Esophagus squamous epithelium (tissue), 5 donors: ENCODE data around the gene ADAMTS2. TPM values are rescaled to one million over a fixed set of nuclear protein-coding genes. Genes with fewer than 3 reads are reported as not detected.

Source experiments
- DNase-seq: peaks from one replicate; lab custom pipeline; 2025; lab: John Stamatoyannopoulos, UW
- H3K27ac ChIP-seq, 4 donors: fragments of 200-600 bp; sonication (generic); one replicate each; pipeline ENCODE4 v1.5.1; 2016 to 2019; ENCODE audit warnings: mild to moderate bottlenecking in 1 of 4
- H3K27me3 ChIP-seq, 4 donors: fragments of 200-600 bp; sonication (generic); 1 replicate in 3 of 4; 2 replicates in 1 of 4; pipeline versions ENCODE4 v1.5.1 to v1.6.0; 2017 to 2021; ENCODE audit warnings: antibody characterized with exemption in 1 of 4
- H3K36me3 ChIP-seq, 3 donors: fragments of 200-600 bp; sonication (generic); one replicate each; pipeline ENCODE4 v1.5.1; 2016 to 2019
- H3K4me1 ChIP-seq, 3 donors: fragments of 200-600 bp; sonication (generic); one replicate each; pipeline ENCODE4 v1.5.1; 2017 to 2019
- H3K4me3 ChIP-seq, 4 donors: fragments of 200-600 bp; sonication (generic); 1 replicate in 3 of 4; 2 replicates in 1 of 4; pipeline ENCODE4 v1.5.1; 2016 to 2019; ENCODE audit warnings: mild to moderate bottlenecking in 2 of 4, moderate library complexity in 1 of 4
- H3K9me3 ChIP-seq, 3 donors: fragments of 200-600 bp; sonication (generic); one replicate each; pipeline ENCODE4 v1.5.1; 2016 to 2019
- POLR2A ChIP-seq, 4 donors: fragments of 450-650 bp; IDR thresholded peaks; one replicate each; pipeline ENCODE4 v1.6.1; 2017; ENCODE audit warnings: antibody characterized with exemption in 4 of 4, mild to moderate bottlenecking in 4 of 4, moderate library complexity in 3 of 4
- WGBS, 2 donors: methylation state at CpG; one replicate each; pipeline ENCODE4 v1.1.5; 2018; 5-methylcytosine and 5-hydroxymethylcytosine counted together
- intact Hi-C: fragments of 100-400 bp; cut with DNase I; formaldehyde crosslinking; loops from one replicate; pipeline ENCODE4 v1.15.0; 2022
- total RNA-seq, 4 donors: library from RNA; depleted of rRNA; stranded (reverse); fragments of >200 nt; gene quantifications; one replicate each; pipeline ENCODE4 v1.1.0, GENCODE V29; 2016
- TF ChIP-seq, protein P1 (sequence below), 6 experiments: fragments of 450-650 bp in 4 of 6; fragments of 200-600 bp in 2 of 6; sonication (generic) in 2 of 6; IDR thresholded peaks; one replicate each; pipeline ENCODE4 v1.5.1; 2016 to 2019; ENCODE audit warnings: antibody characterized with exemption in 6 of 6, mild to moderate bottlenecking in 4 of 6, moderate library complexity in 4 of 6
- donor health status: DM: yes; HTN: yes; CAD: no.

Gene ADAMTS2
- total RNA-seq, 4 donors from 2014 or later: 1.3 to 10.3 (median 5.2) TPM

DNA sequence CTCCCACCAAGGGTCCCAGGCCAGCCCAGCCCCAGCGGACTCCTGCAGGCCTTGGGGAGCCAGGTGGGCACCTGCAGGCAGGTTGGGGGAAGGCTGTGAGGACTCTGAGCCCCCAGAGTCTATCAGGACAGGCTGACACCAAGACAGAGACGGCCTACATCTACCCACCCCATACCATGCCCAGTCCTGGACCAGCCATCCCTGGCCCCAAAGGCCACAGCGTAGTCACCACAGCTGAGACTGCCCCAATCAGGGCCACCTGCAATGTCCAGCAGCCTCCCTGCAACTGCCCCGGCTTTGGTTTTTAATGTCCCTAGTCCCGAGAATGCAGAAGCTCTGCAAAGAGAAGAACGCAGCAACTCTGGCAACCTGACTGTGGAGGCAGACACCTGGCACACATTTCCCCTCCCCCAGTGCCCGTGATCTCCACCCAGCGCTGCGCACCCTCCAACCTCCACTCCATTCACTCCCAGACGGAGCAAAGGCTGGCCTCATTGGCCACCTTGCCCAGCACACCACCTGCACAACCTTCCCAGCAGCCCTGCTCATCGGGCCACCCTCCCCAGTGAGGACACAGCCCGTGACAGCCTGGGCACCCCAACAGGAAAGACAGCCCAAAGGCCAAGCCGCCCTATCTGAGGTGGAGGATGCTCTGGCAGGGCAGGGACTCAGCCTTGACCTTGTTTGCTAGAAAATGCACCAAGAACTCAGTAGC lies 14.9 kb downstream of the ADAMTS2 start:
- no peak overlapping the region for H3K4me3 ChIP-seq
- no peaks in the 10 kb centered on the region for H3K36me3 ChIP-seq
- peaks cover 0 to 13% (median 0%) of the 10 kb centered on the region in 3 donors for H3K4me1 ChIP-seq
- H3K27me3 ChIP-seq: peaks cover 0 to 22% (median 0%) of the 10 kb centered on the region in 4 donors
- no peak for DNase-seq
- intact Hi-C loops: no loop called here
- no peaks in the 10 kb centered on the region for H3K9me3 ChIP-seq
- TF ChIP-seq, protein P1, sequence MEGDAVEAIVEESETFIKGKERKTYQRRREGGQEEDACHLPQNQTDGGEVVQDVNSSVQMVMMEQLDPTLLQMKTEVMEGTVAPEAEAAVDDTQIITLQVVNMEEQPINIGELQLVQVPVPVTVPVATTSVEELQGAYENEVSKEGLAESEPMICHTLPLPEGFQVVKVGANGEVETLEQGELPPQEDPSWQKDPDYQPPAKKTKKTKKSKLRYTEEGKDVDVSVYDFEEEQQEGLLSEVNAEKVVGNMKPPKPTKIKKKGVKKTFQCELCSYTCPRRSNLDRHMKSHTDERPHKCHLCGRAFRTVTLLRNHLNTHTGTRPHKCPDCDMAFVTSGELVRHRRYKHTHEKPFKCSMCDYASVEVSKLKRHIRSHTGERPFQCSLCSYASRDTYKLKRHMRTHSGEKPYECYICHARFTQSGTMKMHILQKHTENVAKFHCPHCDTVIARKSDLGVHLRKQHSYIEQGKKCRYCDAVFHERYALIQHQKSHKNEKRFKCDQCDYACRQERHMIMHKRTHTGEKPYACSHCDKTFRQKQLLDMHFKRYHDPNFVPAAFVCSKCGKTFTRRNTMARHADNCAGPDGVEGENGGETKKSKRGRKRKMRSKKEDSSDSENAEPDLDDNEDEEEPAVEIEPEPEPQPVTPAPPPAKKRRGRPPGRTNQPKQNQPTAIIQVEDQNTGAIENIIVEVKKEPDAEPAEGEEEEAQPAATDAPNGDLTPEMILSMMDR (IDR thresholded peaks at IDR 0.05): no peak
- no peak for TF ChIP-seq POLR2A (IDR thresholded peaks at IDR 0.05)
- 74 to 77% methylated on average over 2 to 7 of the region's 13 CpGs for WGBS, 2 donors
- H3K27ac ChIP-seq: no peak overlapping the region

DNA sequence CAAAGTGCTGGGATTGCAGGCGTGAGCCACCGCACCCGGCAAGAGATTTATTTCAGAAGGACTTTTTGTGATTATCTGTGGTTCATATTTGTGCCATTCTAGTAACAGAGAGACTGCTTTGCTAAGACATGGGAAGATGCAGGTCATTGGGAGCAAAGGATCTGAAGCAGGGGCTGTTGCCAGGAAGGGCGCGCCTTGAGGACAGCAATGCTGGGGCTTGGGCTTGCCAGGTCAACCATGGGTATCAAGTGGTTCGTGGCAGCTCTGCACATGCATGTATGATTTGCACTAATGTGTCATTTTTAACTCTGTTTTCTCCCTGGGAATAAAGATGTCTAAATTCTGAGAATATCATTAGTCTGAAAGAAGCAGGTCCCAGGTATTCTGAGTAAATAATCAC lies 17.0 kb downstream of the ADAMTS2 start:
- WGBS, 2 donors: 81 to 86% methylated on average over 4 to 5 of the region's 6 CpGs
- no peaks in the 10 kb centered on the region for H3K9me3 ChIP-seq
- no peak for DNase-seq
- no peak overlapping the region for H3K27ac ChIP-seq
- no peaks in the 10 kb centered on the region for H3K36me3 ChIP-seq
- peaks cover 0 to 13% (median 0%) of the 10 kb centered on the region in 3 donors for H3K4me1 ChIP-seq
- no peak overlapping the region for H3K4me3 ChIP-seq
- peaks cover 0 to 22% (median 0%) of the 10 kb centered on the region in 4 donors for H3K27me3 ChIP-seq
- TF ChIP-seq, protein P1 (IDR thresholded peaks at IDR 0.05): no peak
- no peak for TF ChIP-seq POLR2A (IDR thresholded peaks at IDR 0.05)
- intact Hi-C loops: no loop called here

DNA sequence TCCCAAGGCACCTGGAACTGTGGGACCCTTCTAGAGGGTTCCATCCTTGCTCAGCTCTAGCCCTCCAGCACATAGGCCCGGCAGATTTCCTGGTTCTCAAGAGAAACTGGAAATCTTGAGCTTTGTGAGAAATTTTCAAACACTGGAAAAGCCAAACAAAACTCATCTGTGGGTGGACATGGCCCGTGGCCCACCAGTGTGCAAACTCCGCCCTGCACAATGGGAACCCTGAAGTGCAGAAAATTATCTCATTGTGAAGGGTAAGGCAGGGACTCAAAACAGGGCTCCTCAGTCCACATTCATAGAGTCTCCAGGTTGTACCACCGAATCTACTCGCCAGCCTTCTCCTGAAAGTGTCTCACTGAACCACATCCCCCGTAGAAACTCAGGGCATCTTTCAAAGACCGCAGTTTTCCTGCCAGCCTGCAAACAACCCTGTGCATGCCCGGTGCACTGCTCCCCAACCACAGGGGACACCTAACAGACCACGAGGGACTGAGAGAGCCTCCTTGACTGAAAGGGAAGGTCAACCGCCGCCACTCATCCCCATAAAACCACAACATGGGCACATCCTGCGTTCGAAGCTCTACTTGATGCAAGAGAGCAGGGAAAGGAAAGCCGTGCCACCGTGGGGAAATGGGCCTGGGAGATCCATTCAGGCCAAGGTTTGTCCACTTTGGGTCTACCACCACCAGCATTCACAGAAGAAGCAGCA lies 18.1 kb downstream of the ADAMTS2 start:
- WGBS, 2 donors: 88 to 92% methylated on average over 11 to 13 of the region's 15 CpGs
- no peak for DNase-seq
- intact Hi-C loops: no loop called here
- Histone ChIP-seq H3K9me3 (no peaks in the 10 kb centered on the region), H3K27ac (peak overlapping the region in 3 of 4 donors; percentile 53 to 62 (median 62)), H3K4me3 (no peak overlapping the region), H3K27me3 (peaks cover 0 to 22% (median 0%) of the 10 kb centered on the region in 4 donors), H3K36me3 (no peaks in the 10 kb centered on the region), H3K4me1 (peaks cover 0 to 13% (median 0%) of the 10 kb centered on the region in 3 donors)
- TF ChIP-seq, protein P1 (IDR thresholded peaks at IDR 0.05): no peak
- TF ChIP-seq POLR2A (IDR thresholded peaks at IDR 0.05): no peak

DNA sequence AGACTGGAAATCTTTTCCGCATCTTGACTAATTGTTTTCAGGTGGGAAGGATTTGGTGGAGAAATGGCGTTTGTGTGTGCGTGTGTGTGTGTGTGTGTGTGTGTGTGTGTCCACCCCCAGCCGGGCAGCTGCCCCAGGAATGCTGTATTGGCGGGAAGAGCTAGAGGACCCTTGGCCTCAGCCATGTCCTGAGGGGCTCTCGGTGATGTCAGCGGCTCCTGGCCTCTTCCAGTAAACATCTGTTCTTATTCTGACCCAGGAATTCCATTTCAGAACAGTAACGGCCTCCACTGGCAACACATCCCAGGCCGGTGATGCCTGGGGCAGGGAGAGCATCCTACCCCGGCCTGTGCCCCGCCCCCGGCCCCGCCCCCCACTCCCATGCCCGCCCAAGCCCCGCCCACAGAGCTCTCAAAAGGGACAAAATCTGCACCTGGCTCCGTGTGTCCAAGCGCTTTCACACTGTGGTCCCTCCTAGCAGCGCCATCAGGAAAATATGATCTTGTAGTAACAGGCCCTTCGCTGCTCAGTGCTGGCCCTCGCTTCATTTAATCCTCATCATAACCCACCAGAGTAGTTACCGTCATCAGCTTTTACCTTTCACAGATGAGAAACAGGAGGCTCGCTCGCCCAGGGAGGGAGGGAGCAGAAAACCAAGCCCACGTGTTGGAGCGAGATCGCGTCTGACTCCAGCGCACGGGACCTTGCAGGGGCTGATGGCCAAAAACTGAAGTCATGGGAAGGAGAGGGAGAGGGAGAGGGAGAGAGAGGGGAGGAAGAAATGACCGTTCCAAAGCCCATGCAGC lies 18.9 kb downstream of the ADAMTS2 start:
- peak overlapping the region in 3 of 4 donors; percentile 62 to 71 (median 62) for H3K27ac ChIP-seq
- no peaks in the 10 kb centered on the region for H3K36me3 ChIP-seq
- DNase-seq: no peak
- no peak overlapping the region for H3K4me3 ChIP-seq
- peaks cover 0 to 22% (median 0%) of the 10 kb centered on the region in 4 donors for H3K27me3 ChIP-seq
- intact Hi-C loops: no loop called here
- peaks cover 0 to 13% (median 0%) of the 10 kb centered on the region in 3 donors for H3K4me1 ChIP-seq
- WGBS, 2 donors: 49 to 57% methylated on average over 20 of the region's 30 CpGs
- TF ChIP-seq, protein P1 (IDR thresholded peaks at IDR 0.05): no peak
- TF ChIP-seq POLR2A (IDR thresholded peaks at IDR 0.05): no peak
- no peaks in the 10 kb centered on the region for H3K9me3 ChIP-seq
